Right lobe of liver (tissue), 6 donors: ENCODE measurements around the gene RERE. TPM values are rescaled to one million over a fixed set of nuclear protein-coding genes. Genes with fewer than 3 reads are reported as not detected.

Source experiments
- ATAC-seq, 4 donors: fragments of 200-7000 bp; cut with Tn5 transposase; one replicate each; pipeline ENCODE4 v1.9.1; 2020; ENCODE audit warnings: mild to moderate bottlenecking in 4 of 4, moderate library complexity in 4 of 4
- DNase-seq, 3 donors: peaks; one replicate each; pipeline ENCODE4 v3.0.0-alpha.2; 2020
- H3K27ac ChIP-seq, 3 donors: fragments of 200-600 bp; one replicate each; pipeline ENCODE4 v1.8.0; 2022
- H3K27me3 ChIP-seq, 2 donors: fragments of 200-600 bp; one replicate each; pipeline ENCODE4 v1.8.0; 2022
- H3K36me3 ChIP-seq, 4 donors: fragments of 200-600 bp; sonication (generic) in 1 of 4; one replicate each; pipeline versions ENCODE4 v1.5.1 to v1.8.0; 2017 to 2022; ENCODE audit warnings: control low read depth in 1 of 4
- H3K4me1 ChIP-seq, 4 donors: fragments of 200-600 bp; sonication (generic) in 1 of 4; one replicate each; pipeline versions ENCODE4 v1.5.1 to v1.8.0; 2017 to 2022; ENCODE audit warnings: control low read depth in 1 of 4
- H3K4me3 ChIP-seq, 3 donors: fragments of 200-600 bp; one replicate each; pipeline ENCODE4 v1.8.0; 2022
- H3K9me3 ChIP-seq, 4 donors: fragments of 200-600 bp; sonication (generic) in 1 of 4; one replicate each; pipeline versions ENCODE4 v1.5.1 to v1.8.0; 2017 to 2022; ENCODE audit warnings: control low read depth in 1 of 4
- POLR2A ChIP-seq: fragments of 450-650 bp; IDR thresholded peaks from one replicate; pipeline ENCODE4 v1.6.1; 2017; ENCODE audit warnings: antibody characterized with exemption, mild to moderate bottlenecking
- WGBS: methylation state at CpG from one replicate; pipeline ENCODE4 v1.1.6; 2018; ENCODE audit warnings: low coverage, low lambda C conversion rate; ENCODE audit not compliant: insufficient coverage; ENCODE audit errors: missing lambda C conversion rate; 5-methylcytosine and 5-hydroxymethylcytosine counted together
- intact Hi-C, 2 donors: fragments of 100-400 bp; cut with DNase I; formaldehyde crosslinking; loops; one replicate each; pipeline versions ENCODE4 v1.11.2 to v1.14.1; 2022
- total RNA-seq, 6 experiments: library from RNA; depleted of rRNA in 2 of 6; stranded (reverse); fragments of >200 nt in 2 of 6; fragmentation: NEBNext Ultra II Directional in 3 of 6; extraction: Animal tissue kit (Norgen Biotek cat#: 25700) in 3 of 6; gene quantifications; one replicate each; pipeline versions ENCODE4 v1.1.0 to v1.2.4, GENCODE V29; 2016 to 2023
- TF ChIP-seq, protein P1 (sequence below), 4 donors: fragments of 200-600 bp in 3 of 4; fragments of 450-650 bp in 1 of 4; IDR thresholded peaks; one replicate each; pipeline versions ENCODE4 v1.5.1 to v1.8.0; 2016 to 2022; ENCODE audit warnings: antibody characterized with exemption in 4 of 4, mild to moderate bottlenecking in 2 of 4
- donor health status: DM: no; HTN: yes; CAD: no.
- donor health status: DM: no; HTN: no; CAD: no.
- donor health status: DM: no; HTN: no; CAD: no.
- donor health status: DM: no; HTN: yes; CAD: no.
- donor health status: DM: no; HTN: yes; CAD: no.

RERE gene
- total RNA-seq, 6 experiments from 2014 or later, result 17.5 to 38.4 (median 25.0) TPM

DNA sequence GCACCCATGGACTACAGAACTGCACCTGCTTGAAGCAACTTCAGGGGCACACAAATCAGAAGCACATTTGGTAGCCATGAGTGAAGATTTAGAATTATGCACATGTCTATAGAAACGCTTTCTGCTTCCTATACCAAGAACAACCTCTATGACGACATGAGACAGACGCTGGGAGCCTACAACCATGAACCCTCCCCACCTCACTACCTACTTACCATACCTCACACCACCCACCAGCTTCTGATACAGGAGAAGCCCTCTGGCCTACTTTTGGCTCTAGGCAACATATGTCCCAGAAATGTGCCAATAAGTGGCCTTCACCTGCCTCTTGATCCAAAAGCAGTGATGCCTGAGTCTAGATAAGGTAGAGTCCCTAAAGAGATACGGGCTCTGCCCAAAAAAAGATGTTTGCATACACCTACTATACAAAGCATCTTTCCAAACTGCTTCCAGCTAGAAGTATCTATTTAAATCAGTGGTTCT lies 441.0 kb downstream of the RERE start:
- DNase-seq, result peak in 1 of 3 donors; percentile 21
- Histone ChIP-seq H3K27ac (peak overlapping the region in 1 of 3 donors; percentile 6), H3K9me3 (no peaks in the 10 kb centered on the region), H3K4me1 (peaks cover 4 to 61% (median 22%) of the 10 kb centered on the region in 4 donors), H3K27me3 (no peaks in the 10 kb centered on the region), H3K4me3 (no peak overlapping the region), H3K36me3 (peaks cover 0 to 12% (median 0%) of the 10 kb centered on the region in 4 donors)
- intact Hi-C loops, result no loop called here
- WGBS, result 83% methylated on average over 4 of the region's 4 CpGs
- TF ChIP-seq, protein P1, sequence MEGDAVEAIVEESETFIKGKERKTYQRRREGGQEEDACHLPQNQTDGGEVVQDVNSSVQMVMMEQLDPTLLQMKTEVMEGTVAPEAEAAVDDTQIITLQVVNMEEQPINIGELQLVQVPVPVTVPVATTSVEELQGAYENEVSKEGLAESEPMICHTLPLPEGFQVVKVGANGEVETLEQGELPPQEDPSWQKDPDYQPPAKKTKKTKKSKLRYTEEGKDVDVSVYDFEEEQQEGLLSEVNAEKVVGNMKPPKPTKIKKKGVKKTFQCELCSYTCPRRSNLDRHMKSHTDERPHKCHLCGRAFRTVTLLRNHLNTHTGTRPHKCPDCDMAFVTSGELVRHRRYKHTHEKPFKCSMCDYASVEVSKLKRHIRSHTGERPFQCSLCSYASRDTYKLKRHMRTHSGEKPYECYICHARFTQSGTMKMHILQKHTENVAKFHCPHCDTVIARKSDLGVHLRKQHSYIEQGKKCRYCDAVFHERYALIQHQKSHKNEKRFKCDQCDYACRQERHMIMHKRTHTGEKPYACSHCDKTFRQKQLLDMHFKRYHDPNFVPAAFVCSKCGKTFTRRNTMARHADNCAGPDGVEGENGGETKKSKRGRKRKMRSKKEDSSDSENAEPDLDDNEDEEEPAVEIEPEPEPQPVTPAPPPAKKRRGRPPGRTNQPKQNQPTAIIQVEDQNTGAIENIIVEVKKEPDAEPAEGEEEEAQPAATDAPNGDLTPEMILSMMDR (IDR thresholded peaks at IDR 0.05), result no peak
- TF ChIP-seq POLR2A, result no peak
- ATAC-seq, result no peak

DNA sequence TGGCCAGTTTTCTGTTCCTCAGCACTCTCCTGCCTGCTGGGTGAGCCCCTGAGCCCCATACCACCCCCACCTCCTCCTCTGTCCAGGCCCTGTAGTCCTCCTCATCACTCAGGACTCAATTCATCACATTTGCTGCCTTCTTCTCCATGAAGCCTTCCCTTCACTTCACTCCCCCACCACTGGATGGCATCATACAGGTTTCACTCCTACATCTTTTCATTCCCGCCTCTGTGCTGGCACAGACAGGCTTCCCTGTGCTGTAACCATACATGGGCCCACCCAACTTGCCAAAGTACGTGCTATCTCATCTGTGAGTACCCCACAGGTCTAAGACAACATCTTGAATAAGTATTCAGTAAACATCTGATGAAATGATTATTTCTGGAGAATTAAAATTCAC lies 442.6 kb downstream of the RERE start:
- Histone ChIP-seq H3K27me3 (no peaks in the 10 kb centered on the region), H3K9me3 (no peaks in the 10 kb centered on the region), H3K4me1 (peaks cover 4 to 57% (median 32%) of the 10 kb centered on the region in 4 donors), H3K27ac (peak overlapping the region in 2 of 3 donors; percentile 63 to 71), H3K4me3 (no peak overlapping the region), H3K36me3 (peaks cover 0 to 12% (median 0%) of the 10 kb centered on the region in 4 donors)
- ATAC-seq, result peak; percentile 27 to 45 (median 32)
- DNase-seq, result peak in 1 of 3 donors; percentile 51
- TF ChIP-seq, protein P1 (IDR thresholded peaks at IDR 0.05), result peak; percentile 34 to 52 (median 42)
- no peak for TF ChIP-seq POLR2A
- intact Hi-C loops, result no loop called here
- 52% methylated on average over 2 of the region's 2 CpGs for WGBS

DNA sequence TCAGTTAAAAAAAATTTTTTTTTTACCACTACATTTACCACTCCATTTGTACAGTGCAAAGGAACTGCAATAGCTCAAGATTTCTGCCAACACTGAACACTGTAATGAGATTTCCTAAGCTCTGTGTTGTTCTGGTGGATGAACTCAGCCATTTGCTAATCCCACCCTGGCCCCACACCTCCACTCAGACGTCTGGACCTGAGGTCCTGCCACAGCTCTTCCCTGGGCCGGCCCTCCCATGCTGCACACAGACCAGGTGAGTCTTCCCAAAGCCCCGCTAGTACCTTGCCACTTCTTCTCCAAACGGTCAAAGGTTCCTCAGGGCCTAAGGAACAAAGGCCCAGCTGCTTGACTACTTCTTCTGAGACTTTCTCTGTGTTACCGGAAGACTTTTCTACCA lies 443.1 kb downstream of the RERE start:
- peak in 1 of 3 donors; percentile 36 for DNase-seq
- intact Hi-C loops, result no loop called here
- 71% methylated on average over 4 of the region's 5 CpGs for WGBS
- no peaks in the 10 kb centered on the region for H3K9me3 ChIP-seq
- TF ChIP-seq, protein P1 (IDR thresholded peaks at IDR 0.05), result no peak
- peaks cover 4 to 59% (median 32%) of the 10 kb centered on the region in 4 donors for H3K4me1 ChIP-seq
- H3K27me3 ChIP-seq, result no peaks in the 10 kb centered on the region
- H3K4me3 ChIP-seq, result no peak overlapping the region
- H3K36me3 ChIP-seq, result peaks cover 0 to 8% (median 0%) of the 10 kb centered on the region in 4 donors
- H3K27ac ChIP-seq, result peak overlapping the region; percentile 62 to 71 (median 63)
- no peak for ATAC-seq

DNA sequence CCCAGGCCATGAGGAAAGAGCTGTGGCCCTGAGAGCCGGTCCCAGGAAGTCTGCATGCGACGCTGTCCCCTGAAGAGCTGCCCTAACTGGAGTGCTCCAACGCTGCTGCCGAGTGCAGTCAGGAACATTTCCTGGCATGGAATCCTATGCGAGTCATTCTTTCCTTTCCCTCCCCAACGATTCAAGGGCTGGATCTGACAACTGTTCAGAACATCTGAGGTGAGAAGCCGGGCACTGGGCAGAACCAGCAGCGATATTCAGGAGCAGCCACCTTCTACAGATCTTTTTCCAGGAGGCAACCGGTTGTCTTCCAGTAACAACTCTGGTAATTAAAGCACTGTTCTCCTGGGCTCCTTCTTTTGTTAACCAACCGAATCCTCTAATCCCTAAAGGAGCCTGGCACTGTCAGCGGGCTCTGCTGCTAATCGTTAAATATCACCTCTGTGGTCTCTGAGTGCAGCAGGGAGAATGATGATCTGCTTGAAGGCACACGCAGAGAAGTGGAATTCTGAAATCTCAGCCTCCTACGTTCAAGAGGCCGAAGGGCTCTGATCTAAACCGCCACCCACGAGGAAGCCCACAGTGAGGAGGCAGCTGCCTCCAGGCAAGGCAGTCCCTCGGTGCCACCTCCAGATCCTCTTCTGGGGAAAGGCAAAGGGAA lies 443.7 kb downstream of the RERE start:
- intact Hi-C loops, result no loop called here
- Histone ChIP-seq H3K4me3 (no peak overlapping the region), H3K27me3 (no peaks in the 10 kb centered on the region), H3K9me3 (no peaks in the 10 kb centered on the region), H3K27ac (peak overlapping the region; percentile 62 to 71 (median 63)), H3K36me3 (peaks cover 0 to 8% (median 0%) of the 10 kb centered on the region in 4 donors), H3K4me1 (peaks cover 4 to 58% (median 32%) of the 10 kb centered on the region in 4 donors)
- DNase-seq, result peak; percentile 21 to 65 (median 64)
- 37% methylated on average over 15 of the region's 19 CpGs for WGBS
- peak; percentile 66 to 74 (median 70) for ATAC-seq
- peak; percentile 52 for TF ChIP-seq POLR2A
- TF ChIP-seq, protein P1 (IDR thresholded peaks at IDR 0.05), result no peak
